Keratinocyte (primary cell): Measurements from ENCODE around the gene SECTM1. TPM values are rescaled to one million over a fixed set of nuclear protein-coding genes. Genes with fewer than 3 reads are reported as not detected.

Source experiments
- DNase-seq: peaks from one replicate; pipeline ENCODE4 v3.0.0-alpha.2; 2011; ENCODE audit warnings: low read depth, missing footprints, low spot score
- FAIRE-seq: peaks from 2 replicates; lab custom pipeline; 2011; peaks lifted over from hg19 to GRCh38; lab: Jason Lieb, UNC
- H2AFZ ChIP-seq: 2 replicates; pipeline ENCODE4 v1.6.0; 2012; ENCODE audit warnings: low read length, control low read depth, inconsistent platforms; ENCODE audit not compliant: control insufficient read depth
- H3K27ac ChIP-seq: 2 replicates; pipeline ENCODE4 v1.5.1; 2011; ENCODE audit warnings: low read length; ENCODE audit not compliant: control insufficient read depth, insufficient read depth
- H3K27me3 ChIP-seq: 3 replicates; pipeline ENCODE4 v1.6.0; 2011; ENCODE audit warnings: low read length; ENCODE audit not compliant: control insufficient read depth, insufficient read depth; ENCODE audit errors: extremely low read depth
- H3K36me3 ChIP-seq, 2 experiments: 2 replicates in 1 of 2; 3 replicates in 1 of 2; pipeline ENCODE4 v1.5.1; 2011; ENCODE audit warnings: low read length in 2 of 2, mild to moderate bottlenecking in 1 of 2; ENCODE audit not compliant: control insufficient read depth in 2 of 2, insufficient read depth in 2 of 2; ENCODE audit errors: extremely low read depth in 1 of 2
- H3K4me1 ChIP-seq: 3 replicates; pipeline ENCODE4 v1.5.1; 2011; ENCODE audit warnings: low read length; ENCODE audit not compliant: control insufficient read depth, insufficient read depth; ENCODE audit errors: extremely low read depth
- H3K4me2 ChIP-seq: 3 replicates; pipeline ENCODE4 v1.6.0; 2011; ENCODE audit warnings: low read depth, low read length; ENCODE audit not compliant: control insufficient read depth, insufficient read depth; ENCODE audit errors: extremely low read depth
- H3K4me3 ChIP-seq, 3 experiments: fragments of 200-600 bp in 1 of 3; sonication (generic) in 1 of 3; 2 replicates in 2 of 3; 3 replicates in 1 of 3; pipeline ENCODE4 v1.5.1; 2011 to 2016; ENCODE audit warnings: low read length in 3 of 3, mild to moderate bottlenecking in 3 of 3, control low read depth in 2 of 3, inconsistent platforms in 1 of 3, low read depth in 1 of 3, mixed read lengths in 1 of 3, mixed run types in 1 of 3, moderate library complexity in 1 of 3; ENCODE audit not compliant: control insufficient read depth in 2 of 3, insufficient read depth in 2 of 3; ENCODE audit errors: extremely low read depth in 1 of 3
- H3K79me2 ChIP-seq: 2 replicates; pipeline ENCODE4 v1.6.0; 2012; ENCODE audit warnings: low read length; ENCODE audit not compliant: control insufficient read depth, insufficient read depth
- H3K9ac ChIP-seq: 3 replicates; pipeline ENCODE4 v1.6.0; 2011; ENCODE audit warnings: low read length; ENCODE audit not compliant: control insufficient read depth, insufficient read depth; ENCODE audit errors: extremely low read depth
- H3K9me1 ChIP-seq: 3 replicates; pipeline ENCODE4 v1.6.0; 2011; ENCODE audit warnings: low read length; ENCODE audit not compliant: control insufficient read depth, insufficient read depth; ENCODE audit errors: extremely low read depth
- H3K9me3 ChIP-seq: 2 replicates; pipeline ENCODE4 v1.5.1; 2012; ENCODE audit warnings: low read depth, low read length; ENCODE audit not compliant: control insufficient read depth
- H4K20me1 ChIP-seq: 3 replicates; pipeline ENCODE4 v1.6.0; 2011; ENCODE audit warnings: low read length; ENCODE audit not compliant: control insufficient read depth, insufficient read depth; ENCODE audit errors: extremely low read depth
- CTCF ChIP-seq, 3 experiments: IDR thresholded peaks in 1 of 3; conservative IDR thresholded peaks in 1 of 3; optimal IDR thresholded peaks in 1 of 3; 2 replicates in 2 of 3; 3 replicates in 1 of 3; pipeline versions ENCODE3 to v1.5.1; 2011; ENCODE audit warnings: low read length in 3 of 3, mild to moderate bottlenecking in 3 of 3, moderate library complexity in 2 of 3, control low read depth in 1 of 3, inconsistent platforms in 1 of 3; ENCODE audit not compliant: insufficient read depth in 2 of 3; ENCODE audit errors: extremely low read depth in 1 of 3
- EZH2 ChIP-seq: IDR thresholded peaks from one replicate; pipeline ENCODE4 v1.6.1; 2012; ENCODE audit warnings: inconsistent platforms, mild to moderate bottlenecking, low read length, moderate library complexity
- dilution Hi-C: fragments of 300-500 bp; cut with MboI; formaldehyde crosslinking; loops from one replicate; pipeline ENCODE4 v1.7.0; 2020; ENCODE audit warnings: low sequenced_read_pairs; ENCODE audit not compliant: extremely low pct_ligation_motif_present
- polyA plus RNA-seq, 5 experiments: library from polyadenylated mRNA; depleted of rRNA in 3 of 5; stranded (reverse) in 3 of 5; stranded (forward) in 1 of 5; unstranded in 1 of 5; fragments of >200 nt; gene quantifications; 1 replicate in 1 of 5; 2 replicates in 3 of 5; 3 replicates in 1 of 5; pipeline versions ENCODE4 v1.2.1 to v1.2.3, GENCODE V29; 2011 to 2012; ENCODE audit warnings: missing spikeins in 2 of 5, low read depth in 1 of 5, low replicate concordance in 1 of 5

Gene SECTM1
- polyA plus RNA-seq, 1 donor (not counting 4 experiments of a cell fraction or from before 2014, with no cell fraction given) = 2.0 TPM

- peaks cover 22% of the 10 kb centered on the region for H3K27me3 ChIP-seq
- no peak overlapping the region for H3K4me2 ChIP-seq
- no peak overlapping the region for H3K9ac ChIP-seq
- DNase-seq (no peak), FAIRE-seq (no peak)
- H3K27ac ChIP-seq = no peak overlapping the region
- H4K20me1 ChIP-seq = no peaks in the 10 kb centered on the region
- H3K4me1 ChIP-seq = no peaks in the 10 kb centered on the region
- H3K36me3 ChIP-seq = no peaks in the 10 kb centered on the region
- no peaks in the 10 kb centered on the region for H3K79me2 ChIP-seq
- TF ChIP-seq EZH2 (no peak), CTCF (optimal IDR thresholded peaks at IDR 0.05 in 1 of 3, IDR thresholded peaks at IDR 0.05 in 1 of 3, conservative IDR thresholded peaks at IDR 0.05 in 1 of 3; ENCODE audit: extremely low read depth in 1 of 3, insufficient read depth in 2 of 3, low read length in 3 of 3) (no peak)
- no peaks in the 10 kb centered on the region for H3K9me1 ChIP-seq
- dilution Hi-C loops = loop anchor here (10.0 kb wide), 1 partner anchor 88 kb away; no protein-coding TSS in a partner anchor
- no peak overlapping the region for H3K4me3 ChIP-seq
- no peak overlapping the region for H2AFZ ChIP-seq
- no peaks in the 10 kb centered on the region for H3K9me3 ChIP-seq
These were observed 13.1 kb upstream of the SECTM1 start for GRCh38 chr17:82346342-82347300.

GRCh38 chr17:82345151-82345976, 11.8 kb upstream of the SECTM1 start:
- no peaks in the 10 kb centered on the region for H3K9me3 ChIP-seq
- no peak for TF ChIP-seq CTCF (optimal IDR thresholded peaks at IDR 0.05 in 1 of 3, IDR thresholded peaks at IDR 0.05 in 1 of 3, conservative IDR thresholded peaks at IDR 0.05 in 1 of 3; ENCODE audit: extremely low read depth in 1 of 3, insufficient read depth in 2 of 3, low read length in 3 of 3)
- no peak for TF ChIP-seq EZH2
- H3K79me2 ChIP-seq = no peaks in the 10 kb centered on the region
- H3K4me2 ChIP-seq = no peak overlapping the region
- no peak overlapping the region for H3K4me3 ChIP-seq
- FAIRE-seq (no peak), DNase-seq (no peak)
- H3K9me1 ChIP-seq = no peaks in the 10 kb centered on the region
- dilution Hi-C loops = loop anchor here (10.0 kb wide), 1 partner anchor 89 kb away; no protein-coding TSS in a partner anchor
- H3K36me3 ChIP-seq = no peaks in the 10 kb centered on the region
- H3K4me1 ChIP-seq = no peaks in the 10 kb centered on the region
- H2AFZ ChIP-seq = no peak overlapping the region
- H3K9ac ChIP-seq = no peak overlapping the region
- no peaks in the 10 kb centered on the region for H4K20me1 ChIP-seq
- peaks cover 22% of the 10 kb centered on the region for H3K27me3 ChIP-seq
- H3K27ac ChIP-seq = no peak overlapping the region
